ENCODE results near the gene EPSTI1. TPM values are rescaled to one million over a fixed set of nuclear protein-coding genes. Genes with fewer than 3 reads are reported as not detected.
"Not testable (repeated sequence)": the region's sequence is repeated elsewhere in the genome, so short reads cannot be mapped to it uniquely, and the experiment has no call there.

EPSTI1 gene
- total and polyA plus RNA-seq, 4 experiments from 2014 or later, result 11.4 to 19.4 (median 18.1) TPM

GRCh38 chr13:42996584-42996983 lies 4.5 kb upstream of the EPSTI1 start:
- intact Hi-C loops (cut with micrococcal nuclease), result no loop called here
- no peaks in the 10 kb centered on the region for H3K27me3 ChIP-seq (ENCODE audit: insufficient read depth, low read length)
- Mint-ChIP-seq H3K36me3 (no peaks in the 10 kb centered on the region), H3K4me3 (no peak overlapping the region), H3K9me3 (peaks cover 0 to 5% (median 0%) of the 10 kb centered on the region in 8 donors), H3K27ac (no peak overlapping the region), H3K27me3 (no peaks in the 10 kb centered on the region), H3K4me1 (peaks cover 16 to 35% (median 19%) of the 10 kb centered on the region in 4 donors)
- POLR2A ChIA-PET (ENCODE audit: partially characterized antibody), result interaction anchor here (2.3 kb wide), 1 partner anchor 27 kb away, joined by 11 read pairs; the partner anchor contains the start of gene DNAJC15
- H3K9me3 ChIP-seq (ENCODE audit: control insufficient read depth in 1 of 2, low read length in 2 of 2), result no peaks in the 10 kb centered on the region
- H3K36me3 ChIP-seq (ENCODE audit: insufficient read depth, low read length), result no peaks in the 10 kb centered on the region
- CTCF ChIA-PET (ENCODE audit: partially characterized antibody), result interaction anchor here (0.7 to 2.6 kb wide), 5 partner anchors 7 to 27 kb away, joined by 3 to 9 read pairs (median 4); partner anchors contain the start of gene DNAJC15
- peaks cover 12% of the 10 kb centered on the region for H3K4me1 ChIP-seq (ENCODE audit: insufficient read depth, low read length)
- no peak overlapping the region for H3K27ac ChIP-seq (ENCODE audit: low read depth, low read length)
- DNase-seq, result no peak
- H3K4me3 ChIP-seq (ENCODE audit: low read length in 2 of 2), result no peak overlapping the region

- H3K27ac ChIP-seq (ENCODE audit: low read depth, low read length), result no peak overlapping the region
- H3K4me1 ChIP-seq (ENCODE audit: insufficient read depth, low read length), result peaks cover 28% of the 10 kb centered on the region
- Mint-ChIP-seq H3K27ac (peak overlapping the region in 5 of 7 donors; percentile 12 to 79 (median 20)), H3K27me3 (no peaks in the 10 kb centered on the region), H3K36me3 (peaks cover 0 to 9% of the 10 kb centered on the region in 2 donors), H3K4me3 (peak overlapping the region in 1 of 8 donors; percentile 1), H3K9me3 (peaks cover 0 to 7% (median 0%) of the 10 kb centered on the region in 8 donors), H3K4me1 (peaks cover 28 to 52% (median 34%) of the 10 kb centered on the region in 4 donors)
- no peaks in the 10 kb centered on the region for H3K36me3 ChIP-seq (ENCODE audit: insufficient read depth, low read length)
- DNase-seq, result no peak
- CTCF ChIA-PET (ENCODE audit: partially characterized antibody), result interaction anchor here (0.7 to 1.0 kb wide), 2 partner anchors 25 to 52 kb away, joined by 3 read pairs; no protein-coding TSS in a partner anchor
- no peak overlapping the region for H3K4me3 ChIP-seq (ENCODE audit: low read length in 2 of 2)
- no peaks in the 10 kb centered on the region for H3K9me3 ChIP-seq (ENCODE audit: control insufficient read depth in 1 of 2, low read length in 2 of 2)
- POLR2A ChIA-PET (ENCODE audit: partially characterized antibody), result no interaction called here
- intact Hi-C loops (cut with micrococcal nuclease), result loop anchor here (5.0 kb wide), 2 partner anchors 92 to 1033 kb away; partner anchors contain the start of gene VWA8
- no peaks in the 10 kb centered on the region for H3K27me3 ChIP-seq (ENCODE audit: insufficient read depth, low read length)
Observed at GRCh38 chr13:42994878-42995277, 2.8 kb upstream of the EPSTI1 start.

GRCh38 chr13:42992764-42993122 lies 702 bp upstream of the EPSTI1 start:
- Histone ChIP-seq H3K27me3 (ENCODE audit: insufficient read depth, low read length) (no peaks in the 10 kb centered on the region), H3K36me3 (ENCODE audit: insufficient read depth, low read length) (no peaks in the 10 kb centered on the region), H3K4me1 (ENCODE audit: insufficient read depth, low read length) (peaks cover 40% of the 10 kb centered on the region), H3K27ac (ENCODE audit: low read depth, low read length) (peak overlapping the region; percentile 95), H3K4me3 (ENCODE audit: low read length in 2 of 2) (peak overlapping the region; percentile 73 to 88), H3K9me3 (ENCODE audit: control insufficient read depth in 1 of 2, low read length in 2 of 2) (no peaks in the 10 kb centered on the region)
- DNase-seq, result no peak
- CTCF ChIA-PET (ENCODE audit: partially characterized antibody), result interaction anchor here (1.0 to 4.7 kb wide), 7 partner anchors 14 to 93 kb away, joined by 3 to 39 read pairs (median 7); no protein-coding TSS in a partner anchor
- peaks cover 0 to 7% (median 0%) of the 10 kb centered on the region in 8 donors for H3K9me3 Mint-ChIP-seq
- H3K27ac Mint-ChIP-seq, result peak overlapping the region; percentile 99 to 100 (median 99)
- H3K36me3 Mint-ChIP-seq, result peaks cover 0 to 9% of the 10 kb centered on the region in 2 donors
- H3K4me3 Mint-ChIP-seq, result peak overlapping the region; percentile 93 to 97 (median 96)
- intact Hi-C loops (cut with micrococcal nuclease), result loop anchor here (1.0 to 5.0 kb wide), 5 partner anchors 22 to 1030 kb away; partner anchors contain the start of genes DNAJC15 and VWA8
- peaks cover 32 to 58% (median 39%) of the 10 kb centered on the region in 4 donors for H3K4me1 Mint-ChIP-seq
- H3K27me3 Mint-ChIP-seq, result no peaks in the 10 kb centered on the region
- POLR2A ChIA-PET (ENCODE audit: partially characterized antibody), result interaction anchor here (0.8 to 4.1 kb wide), 23 partner anchors 9 to 1926 kb away, joined by 3 to 97 read pairs (median 6); partner anchors contain the start of genes AKAP11 and DNAJC15

- ChIA-PET POLR2A (ENCODE audit: partially characterized antibody) (interaction anchor here (0.8 to 4.1 kb wide), 18 partner anchors 8 to 1284 kb away, joined by 3 to 97 read pairs (median 8); partner anchors contain the start of genes AKAP11, CCDC122, DNAJC15 and LACC1), CTCF (ENCODE audit: partially characterized antibody) (interaction anchor here (0.9 to 4.7 kb wide), 9 partner anchors 10 to 94 kb away, joined by 3 to 39 read pairs (median 7); no protein-coding TSS in a partner anchor)
- Mint-ChIP-seq H3K36me3 (peaks cover 4 to 11% of the 10 kb centered on the region in 2 donors), H3K4me3 (peak overlapping the region; percentile 93 to 97 (median 96)), H3K27ac (peak overlapping the region; percentile 99 to 100 (median 99)), H3K4me1 (peaks cover 31 to 55% (median 41%) of the 10 kb centered on the region in 4 donors)
- H3K4me1 ChIP-seq (ENCODE audit: insufficient read depth, low read length), result peaks cover 40% of the 10 kb centered on the region
- H3K4me3 ChIP-seq (ENCODE audit: low read length in 2 of 2), result peak overlapping the region; percentile 73 to 88
- H3K27me3 ChIP-seq (ENCODE audit: insufficient read depth, low read length); H3K27me3 Mint-ChIP-seq; H3K9me3 ChIP-seq (ENCODE audit: control insufficient read depth in 1 of 2, low read length in 2 of 2); H3K9me3 Mint-ChIP-seq; H3K36me3 ChIP-seq (ENCODE audit: insufficient read depth, low read length): not testable (repeated sequence)
- peak in 2 of 5 donors; percentile 4 to 6 for DNase-seq
- peak overlapping the region; percentile 95 for H3K27ac ChIP-seq (ENCODE audit: low read depth, low read length)
- intact Hi-C loops (cut with micrococcal nuclease), result loop anchor here (5.0 kb wide), 2 partner anchors 96 to 1029 kb away; partner anchors contain the start of gene VWA8
Observed at GRCh38 chr13:42991233-42991897, 676 bp downstream of the EPSTI1 start.

GRCh38 chr13:42990291-42991232 lies 1.5 kb downstream of the EPSTI1 start:
- peaks cover 35 to 59% (median 45%) of the 10 kb centered on the region in 4 donors for H3K4me1 Mint-ChIP-seq
- intact Hi-C loops (cut with micrococcal nuclease), result loop anchor here (5.0 kb wide), 2 partner anchors 97 to 1028 kb away; partner anchors contain the start of gene VWA8
- POLR2A ChIA-PET (ENCODE audit: partially characterized antibody), result interaction anchor here (0.6 to 4.1 kb wide), 14 partner anchors 11 to 1285 kb away, joined by 3 to 97 read pairs (median 8); partner anchors contain the start of genes AKAP11, CCDC122, DNAJC15 and LACC1
- H3K9me3 ChIP-seq (ENCODE audit: control insufficient read depth in 1 of 2, low read length in 2 of 2), result no peaks in the 10 kb centered on the region
- H3K4me3 Mint-ChIP-seq, result peak overlapping the region; percentile 93 to 97 (median 96)
- CTCF ChIA-PET (ENCODE audit: partially characterized antibody), result interaction anchor here (1.2 to 4.7 kb wide), 10 partner anchors 7 to 87 kb away, joined by 3 to 39 read pairs (median 8); no protein-coding TSS in a partner anchor
- peaks cover 9 to 14% of the 10 kb centered on the region in 2 donors for H3K36me3 Mint-ChIP-seq
- peak overlapping the region; percentile 73 to 88 for H3K4me3 ChIP-seq (ENCODE audit: low read length in 2 of 2)
- DNase-seq, result peak in 4 of 5 donors; percentile 32 to 56 (median 44)
- H3K27me3 ChIP-seq (ENCODE audit: insufficient read depth, low read length), result no peaks in the 10 kb centered on the region
- no peaks in the 10 kb centered on the region for H3K36me3 ChIP-seq (ENCODE audit: insufficient read depth, low read length)
- peak overlapping the region; percentile 99 to 100 (median 99) for H3K27ac Mint-ChIP-seq
- H3K9me3 Mint-ChIP-seq, result peaks cover 0 to 7% (median 0%) of the 10 kb centered on the region in 8 donors
- H3K4me1 ChIP-seq (ENCODE audit: insufficient read depth, low read length), result peaks cover 44% of the 10 kb centered on the region
- H3K27me3 Mint-ChIP-seq, result no peaks in the 10 kb centered on the region
- H3K27ac ChIP-seq (ENCODE audit: low read depth, low read length), result peak overlapping the region; percentile 95

GRCh38 chr13:42986176-42986574 lies 5.9 kb downstream of the EPSTI1 start:
- no peaks in the 10 kb centered on the region for H3K27me3 Mint-ChIP-seq
- H3K9me3 ChIP-seq (ENCODE audit: control insufficient read depth in 1 of 2, low read length in 2 of 2), result no peaks in the 10 kb centered on the region
- POLR2A ChIA-PET (ENCODE audit: partially characterized antibody), result no interaction called here
- peaks cover 16 to 21% of the 10 kb centered on the region in 2 donors for H3K36me3 Mint-ChIP-seq
- no peak overlapping the region for H3K27ac ChIP-seq (ENCODE audit: low read depth, low read length)
- intact Hi-C loops (cut with micrococcal nuclease), result no loop called here
- CTCF ChIA-PET (ENCODE audit: partially characterized antibody), result interaction anchor here (2.7 kb wide), 1 partner anchor 15 kb away, joined by 14 read pairs; no protein-coding TSS in a partner anchor
- no peak for DNase-seq
- H3K36me3 ChIP-seq (ENCODE audit: insufficient read depth, low read length), result no peaks in the 10 kb centered on the region
- H3K27ac Mint-ChIP-seq, result peak overlapping the region in 1 of 7 donors; percentile 57
- H3K27me3 ChIP-seq (ENCODE audit: insufficient read depth, low read length), result no peaks in the 10 kb centered on the region
- H3K4me1 Mint-ChIP-seq, result peaks cover 46 to 58% (median 52%) of the 10 kb centered on the region in 4 donors
- H3K4me3 ChIP-seq (ENCODE audit: low read length in 2 of 2), result no peak overlapping the region
- H3K4me1 ChIP-seq (ENCODE audit: insufficient read depth, low read length), result peaks cover 50% of the 10 kb centered on the region
- peak overlapping the region in 1 of 8 donors; percentile 31 for H3K4me3 Mint-ChIP-seq
- peaks cover 0 to 1% (median 0%) of the 10 kb centered on the region in 8 donors for H3K9me3 Mint-ChIP-seq

Measured in CD4-positive, alpha-beta memory T cell (primary cell).